NCI-H2081 (cell line): ENCODE results near the gene SLC45A3.
A peak's percentile ranks its signal among the peaks of the same experiment; 100 is the strongest.

ENCODE experiments used
- DNase-seq, 2 experiments: peaks; one replicate each; lab custom pipeline; 2025; lab: John Stamatoyannopoulos, UW

The SLC45A3 gene

DNA sequence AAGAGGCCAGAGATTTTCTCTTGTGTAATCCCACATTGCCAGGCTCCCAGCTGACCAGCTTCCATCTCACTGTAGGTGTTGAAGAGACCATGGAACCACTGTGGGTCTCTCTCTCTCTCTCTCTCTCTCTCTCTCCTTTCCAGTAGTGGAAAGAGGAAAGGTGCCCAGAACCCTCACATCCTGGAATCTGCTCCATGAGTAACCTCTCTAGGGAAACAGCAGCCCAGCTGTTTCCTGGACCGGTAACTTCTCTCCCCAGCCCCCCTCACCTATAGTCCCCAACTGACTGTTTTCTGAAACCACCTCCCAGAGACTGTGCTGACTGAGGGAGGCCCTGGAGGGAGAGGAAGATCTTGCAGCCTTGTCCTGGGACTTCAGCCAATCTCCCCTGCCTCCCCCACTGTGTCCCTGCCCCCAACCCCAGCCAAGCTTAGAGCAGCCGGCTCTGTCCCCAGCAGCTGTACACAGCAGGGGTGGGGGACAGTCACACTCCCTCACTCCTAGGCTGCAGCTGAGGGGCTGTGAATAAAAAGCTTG is 20.6 kb upstream of the SLC45A3 start:
- DNase-seq: peak; percentile 9 to 32

- DNase-seq: no peak
These were observed 19.1 kb upstream of the SLC45A3 start for GRCh38 chr1:205699416-205699815.

GRCh38 chr1:205698921-205699320 is 18.6 kb upstream of the SLC45A3 start:
- DNase-seq: no peak

DNA sequence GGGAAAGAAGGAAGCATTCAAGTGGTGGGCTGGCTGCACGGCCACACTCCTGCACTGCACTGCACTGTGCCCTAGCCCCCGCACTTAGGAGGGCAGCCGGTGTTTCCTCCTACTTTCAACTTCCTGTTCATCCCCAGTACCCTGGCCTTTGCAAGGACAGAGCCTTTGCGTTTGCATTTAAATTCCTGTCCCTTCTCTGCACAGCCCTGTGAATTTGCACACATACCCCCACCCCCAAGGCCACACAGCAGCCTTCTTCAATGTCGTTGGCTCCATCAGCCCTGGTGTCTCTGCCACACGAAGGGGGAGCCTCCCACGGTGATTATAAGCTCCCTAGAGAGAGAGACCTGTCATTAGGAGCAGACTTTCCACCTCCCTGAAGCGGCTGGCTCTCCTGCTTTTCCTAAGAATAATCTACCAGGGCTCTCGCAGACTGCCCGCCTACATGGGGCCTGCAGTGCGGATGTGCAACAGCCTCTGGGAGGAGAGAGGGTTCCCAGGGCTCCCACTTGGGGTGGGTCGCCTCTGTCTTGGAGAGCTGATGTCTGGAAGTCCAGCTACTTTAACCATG is 13.2 kb upstream of the SLC45A3 start:
- DNase-seq: no peak

GRCh38 chr1:205692423-205692822 is 12.1 kb upstream of the SLC45A3 start:
- DNase-seq: no peak

- DNase-seq: no peak
These were observed 9.9 kb upstream of the SLC45A3 start for GRCh38 chr1:205690122-205690756.

DNA sequence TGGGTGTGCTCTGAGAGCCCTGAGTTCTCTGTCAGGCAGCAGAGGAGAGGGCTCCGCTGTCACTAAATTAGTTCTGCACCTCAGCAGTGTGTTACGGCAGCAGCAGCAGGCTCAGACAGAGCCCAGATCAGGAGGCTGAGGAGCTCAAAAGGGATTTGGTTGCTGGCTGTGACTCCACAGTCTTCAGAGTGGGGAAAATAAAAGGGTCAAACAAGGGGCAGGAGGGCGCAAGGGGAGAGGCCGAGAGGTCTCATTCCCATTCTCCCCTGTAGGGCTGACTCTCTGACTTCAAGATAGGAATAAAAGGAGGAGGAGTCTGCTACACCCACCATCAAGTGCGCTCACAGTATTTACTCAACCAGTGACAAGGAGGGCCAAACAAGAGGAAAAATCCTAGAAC is 9.2 kb upstream of the SLC45A3 start:
- DNase-seq: no peak

- no peak for DNase-seq
These were observed 8.1 kb upstream of the SLC45A3 start for GRCh38 chr1:205688171-205689080.

GRCh38 chr1:205687242-205687641 is 6.9 kb upstream of the SLC45A3 start:
- DNase-seq: no peak

- DNase-seq: no peak
These were observed 1.1 kb upstream of the SLC45A3 start for GRCh38 chr1:205681364-205681763.

DNA sequence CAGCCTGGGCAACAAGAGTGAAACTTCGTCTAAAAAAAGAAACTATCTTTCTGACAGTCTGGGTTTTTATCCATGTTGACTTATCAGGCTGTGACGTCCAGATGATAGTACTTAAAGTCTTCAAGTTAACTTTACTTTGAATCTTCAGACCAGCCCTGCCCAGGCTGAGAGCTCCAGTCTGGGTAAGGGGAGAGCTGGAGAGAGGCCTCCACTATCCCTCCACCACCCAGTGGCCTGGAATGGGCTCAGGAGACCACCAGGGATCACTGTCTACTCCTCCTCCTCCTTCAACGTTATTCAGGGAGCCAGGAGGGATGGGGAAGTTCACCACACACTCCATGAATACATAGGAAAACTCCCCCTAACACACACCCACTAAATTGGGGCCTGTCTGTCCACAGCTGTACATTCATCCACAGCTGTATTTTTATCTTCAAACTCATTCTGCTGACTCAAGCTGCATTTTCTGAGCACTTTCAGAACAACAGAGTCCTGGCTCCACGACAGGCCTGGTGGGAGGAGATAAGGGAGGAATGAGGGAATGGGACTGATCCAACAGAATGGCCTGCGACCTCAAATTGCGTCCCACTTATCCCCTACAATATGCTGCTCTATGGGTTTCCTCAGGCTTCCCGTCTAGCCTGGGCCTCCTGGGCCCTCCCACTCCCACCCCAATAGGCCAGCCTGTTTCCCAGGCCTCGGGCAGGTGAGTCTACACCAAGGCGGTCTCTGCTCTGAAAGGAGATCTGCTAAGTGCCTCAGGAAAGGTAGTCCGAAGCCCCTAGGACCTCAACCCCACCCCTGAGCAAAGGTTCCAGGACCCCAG is 1.8 kb downstream of the SLC45A3 start:
- no peak for DNase-seq

GRCh38 chr1:205677167-205677566 is 3.1 kb downstream of the SLC45A3 start:
- DNase-seq: no peak

DNA sequence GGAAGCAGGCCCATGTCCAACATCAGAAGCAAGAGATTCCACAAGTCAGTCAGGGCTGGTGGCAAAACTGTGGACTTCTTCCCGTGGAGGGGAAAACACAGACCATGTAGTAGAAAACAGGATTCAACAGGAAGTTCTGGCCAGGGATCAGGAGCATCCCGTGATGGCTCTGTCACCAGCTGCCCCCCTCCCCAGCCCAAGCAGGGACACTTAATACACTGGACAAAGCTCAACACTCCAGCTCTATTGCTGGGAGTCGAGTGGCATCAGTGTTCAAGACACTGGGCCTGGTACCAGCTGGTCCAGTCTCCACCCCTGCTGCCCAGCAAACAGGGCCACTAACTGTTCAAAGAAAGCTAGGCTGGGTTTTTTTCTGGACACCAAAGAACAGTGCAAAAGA is 3.7 kb downstream of the SLC45A3 start:
- DNase-seq: no peak

DNA sequence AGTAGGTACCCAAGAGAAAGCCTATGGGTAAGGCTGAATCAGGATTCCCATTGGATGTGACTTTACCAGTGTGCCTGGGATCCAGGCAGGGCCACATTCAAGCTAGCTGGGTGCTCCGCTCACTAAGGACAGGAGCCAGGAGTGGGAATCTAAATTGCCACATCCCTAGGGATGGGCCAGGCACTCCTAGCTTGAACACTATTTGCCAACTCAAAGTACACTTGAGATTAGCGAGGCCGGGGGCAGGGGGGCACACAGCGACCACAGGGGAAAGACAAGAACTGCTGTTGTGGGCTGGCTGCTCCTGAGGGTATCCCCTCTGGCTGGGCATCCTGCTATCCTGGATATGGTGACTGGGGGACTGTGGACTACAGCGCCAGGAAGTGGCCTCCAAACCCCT is 4.3 kb downstream of the SLC45A3 start:
- no peak for DNase-seq

GRCh38 chr1:205675247-205675646 is 5.1 kb downstream of the SLC45A3 start:
- DNase-seq: no peak

DNA sequence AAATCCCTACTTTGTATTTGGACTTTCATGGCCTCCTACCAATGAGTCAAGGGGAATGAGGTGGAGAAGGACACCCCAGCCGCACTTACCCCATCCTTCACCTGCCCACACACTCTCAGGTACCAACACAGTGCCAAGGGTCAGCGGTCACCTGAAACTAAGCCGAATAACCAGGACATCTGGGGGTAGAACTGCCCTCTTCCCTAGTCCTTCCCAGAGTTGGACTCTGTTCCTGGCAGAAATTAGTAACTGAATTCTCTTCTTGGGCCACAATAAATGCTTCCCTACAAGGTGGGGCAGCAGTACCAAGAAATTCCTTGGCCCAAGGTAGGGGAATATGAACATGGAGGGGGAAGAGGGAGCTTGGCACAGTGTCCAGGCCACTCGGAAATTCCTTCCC is 7.3 kb downstream of the SLC45A3 start:
- DNase-seq: no peak

DNA sequence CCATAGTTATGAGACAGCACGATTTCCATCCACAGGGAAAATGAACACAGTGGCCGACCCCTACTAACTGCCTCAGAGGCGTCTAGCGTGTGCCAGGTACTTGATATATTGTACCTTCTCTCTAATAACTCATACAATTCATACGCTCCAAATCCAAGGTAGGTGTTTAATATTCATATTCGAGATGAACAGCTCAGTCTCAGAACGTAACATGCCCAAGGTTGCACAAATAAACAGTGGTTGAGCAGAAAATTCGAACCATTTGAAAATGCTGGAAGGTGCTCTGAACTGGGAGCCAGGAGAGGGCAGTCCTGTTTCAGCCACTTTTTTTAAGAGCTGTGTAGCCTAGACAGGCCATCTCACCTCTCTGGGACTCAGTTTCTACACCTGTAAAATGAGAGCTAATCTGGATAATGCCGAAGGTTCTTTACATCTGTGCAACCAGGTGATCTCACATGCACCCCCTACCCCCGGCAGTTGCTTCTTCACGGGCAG is 7.9 kb downstream of the SLC45A3 start:
- DNase-seq: no peak

DNA sequence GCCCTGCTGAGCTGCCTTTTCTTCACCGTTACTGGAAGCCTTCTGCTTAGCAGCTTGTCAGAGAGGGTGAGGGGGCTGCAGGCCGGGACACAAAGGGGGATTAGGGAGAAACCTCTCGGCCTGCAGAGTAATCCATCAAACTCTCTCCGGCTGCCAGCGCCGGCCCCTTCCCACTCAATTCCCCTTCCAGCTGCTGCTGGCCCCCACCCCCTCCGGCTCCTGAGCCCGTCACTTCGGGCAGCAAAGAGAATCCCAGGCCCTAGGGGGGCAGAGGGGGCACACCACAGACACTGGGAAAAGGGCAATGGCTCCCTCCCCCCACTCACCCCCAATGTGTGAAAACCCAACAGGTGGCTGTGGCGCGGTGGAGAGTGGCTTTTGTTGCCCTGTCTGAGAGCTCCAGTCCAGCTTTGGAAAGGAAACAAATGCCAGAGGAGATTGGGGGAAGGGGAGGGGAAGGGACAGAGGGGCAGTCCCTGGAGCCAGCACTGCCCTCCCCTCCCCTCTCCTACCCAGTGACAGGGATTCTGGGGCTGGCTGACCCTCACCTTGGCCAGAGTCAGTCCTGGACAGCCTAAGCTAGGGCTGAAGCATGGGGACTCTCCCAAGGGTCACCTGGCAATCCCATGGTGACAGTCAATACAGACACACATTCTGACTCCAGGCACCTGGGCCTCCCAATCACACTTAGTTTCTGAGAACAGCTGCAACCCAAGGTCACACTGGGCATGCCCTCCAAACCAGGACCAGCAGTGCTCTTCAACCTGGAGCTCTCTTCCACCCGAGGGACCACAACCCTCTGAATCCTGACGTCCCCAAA is 9.5 kb downstream of the SLC45A3 start:
- no peak for DNase-seq

GRCh38 chr1:205670150-205670446 is 10.2 kb downstream of the SLC45A3 start:
- DNase-seq: no peak

- DNase-seq: no peak
These were observed 10.8 kb downstream of the SLC45A3 start for GRCh38 chr1:205669341-205670149.
